ENCODE results near the gene DSCAM. TPM values are rescaled to one million over a fixed set of nuclear protein-coding genes. Genes with fewer than 3 reads are reported as not detected.

Gene DSCAM
- total RNA-seq, 1 donor, result not detected

- no peak overlapping the region for H3K4me3 ChIP-seq (ENCODE audit: low read depth, low read length)
- no peak for TF ChIP-seq CTCF (IDR thresholded peaks at IDR 0.05; ENCODE audit: insufficient read depth, low read length)
- no peak for DNase-seq (ENCODE audit: low read depth)
Observed at GRCh38 chr21:40668555-40669275, 178.2 kb downstream of the DSCAM start.

- no peak overlapping the region for H3K4me3 ChIP-seq (ENCODE audit: low read depth, low read length)
- no peak for DNase-seq (ENCODE audit: low read depth)
- TF ChIP-seq CTCF (IDR thresholded peaks at IDR 0.05; ENCODE audit: insufficient read depth, low read length), result no peak
Observed at GRCh38 chr21:40667967-40668366, 179.0 kb downstream of the DSCAM start.

- DNase-seq (ENCODE audit: low read depth), result no peak
- no peak overlapping the region for H3K4me3 ChIP-seq (ENCODE audit: low read depth, low read length)
- no peak for TF ChIP-seq CTCF (IDR thresholded peaks at IDR 0.05; ENCODE audit: insufficient read depth, low read length)
Observed at GRCh38 chr21:40662889-40663288, 184.1 kb downstream of the DSCAM start.

- DNase-seq (ENCODE audit: low read depth), result no peak
- TF ChIP-seq CTCF (IDR thresholded peaks at IDR 0.05; ENCODE audit: insufficient read depth, low read length), result no peak
Observed at GRCh38 chr21:40660461-40660860, 186.5 kb downstream of the DSCAM start.

GRCh38 chr21:40658311-40658710 lies 188.6 kb downstream of the DSCAM start:
- DNase-seq (ENCODE audit: low read depth), result no peak
- H3K4me3 ChIP-seq (ENCODE audit: low read depth, low read length), result no peak overlapping the region
- no peak for TF ChIP-seq CTCF (IDR thresholded peaks at IDR 0.05; ENCODE audit: insufficient read depth, low read length)

More at GRCh38 chr21:40660461-40660860, 186.5 kb downstream of the DSCAM start:
- H3K4me3 ChIP-seq (ENCODE audit: low read depth, low read length), result no peak overlapping the region

GRCh38 chr21:40652436-40652835 lies 194.5 kb downstream of the DSCAM start:
- no peak overlapping the region for H3K4me3 ChIP-seq (ENCODE audit: low read depth, low read length)
- no peak for DNase-seq (ENCODE audit: low read depth)
- no peak for TF ChIP-seq CTCF (IDR thresholded peaks at IDR 0.05; ENCODE audit: insufficient read depth, low read length)

GRCh38 chr21:40647706-40648105 lies 199.3 kb downstream of the DSCAM start:
- H3K4me3 ChIP-seq (ENCODE audit: low read depth, low read length), result no peak overlapping the region
- DNase-seq (ENCODE audit: low read depth), result no peak
- TF ChIP-seq CTCF (IDR thresholded peaks at IDR 0.05; ENCODE audit: insufficient read depth, low read length), result no peak
